WTC11 (cell line): ENCODE measurements around the gene ENPP7. TPM values are rescaled to one million over a fixed set of nuclear protein-coding genes. Genes with fewer than 3 reads are reported as not detected.

Source experiments
- ATAC-seq: fragments of 200-7000 bp; cut with Tn5 transposase; 2 replicates; pipeline ENCODE4 v1.10.0; 2021; ENCODE audit warnings: mild to moderate bottlenecking, moderate library complexity
- CTCF ChIA-PET: fragments of 300-600 bp; sonication (Branson Sonifier 250); formaldehyde crosslinking; loops from one replicate; lab custom pipeline; 2021; ENCODE audit warnings: antibody characterized with exemption; lab: Charles Lee
- POLR2A ChIA-PET: fragments of 350-600 bp; sonication (Branson Sonifier 250); formaldehyde crosslinking; loops from one replicate; lab custom pipeline; 2021; ENCODE audit warnings: antibody characterized with exemption; lab: Charles Lee
- DNase-seq: peaks from one replicate; pipeline ENCODE4 v3.0.0; 2021; ENCODE audit warnings: low spot score
- H3K27ac Mint-ChIP-seq: 2 replicates; pipeline ENCODE4 v1.8.0; 2021; ENCODE audit warnings: mixed read lengths
- H3K27me3 Mint-ChIP-seq: 2 replicates; pipeline ENCODE4 v1.8.0; 2021; ENCODE audit warnings: low read depth, mild to moderate bottlenecking, moderate library complexity, mixed read lengths
- H3K36me3 Mint-ChIP-seq: 2 replicates; pipeline ENCODE4 v1.8.0; 2021; ENCODE audit warnings: mixed read lengths
- H3K4me1 Mint-ChIP-seq: 2 replicates; pipeline ENCODE4 v1.8.0; 2022; ENCODE audit warnings: mixed read lengths
- H3K4me3 Mint-ChIP-seq: 2 replicates; pipeline ENCODE4 v1.8.0; 2021; ENCODE audit warnings: mild to moderate bottlenecking, moderate library complexity, mixed read lengths
- H3K9me3 Mint-ChIP-seq: 2 replicates; pipeline ENCODE4 v1.8.0; 2021; ENCODE audit warnings: mixed read lengths
- CBFB ChIP-seq: sonication (generic); formaldehyde crosslinking; IDR thresholded peaks from 2 replicates; pipeline ENCODE4 v1.8.1; 2022; ENCODE audit warnings: mild to moderate bottlenecking, low read depth, missing genetic modification reagents
- KAT7 ChIP-seq: sonication (generic); formaldehyde crosslinking; IDR thresholded peaks from 2 replicates; pipeline ENCODE4 v1.8.1; 2023; ENCODE audit warnings: missing genetic modification reagents, mild to moderate bottlenecking, borderline replicate concordance
- MXD4 ChIP-seq: fragments of 250-450 bp; sonication (Bioruptor Pico); IDR thresholded peaks from 2 replicates; pipeline ENCODE4 v1.8.0; 2021; ENCODE audit warnings: mild to moderate bottlenecking, moderate library complexity, borderline replicate concordance
- NFATC4 ChIP-seq: fragments of 250-450 bp; sonication (Bioruptor Pico); IDR thresholded peaks from 2 replicates; pipeline ENCODE4 v1.9.0; 2021; ENCODE audit warnings: mild to moderate bottlenecking
- NR2C2 ChIP-seq: sonication (generic); formaldehyde crosslinking; IDR thresholded peaks from 2 replicates; pipeline ENCODE4 v1.8.0; 2022; ENCODE audit warnings: mild to moderate bottlenecking, missing genetic modification reagents
- PRRX2 ChIP-seq: fragments of 250-450 bp; sonication (Bioruptor Pico); IDR thresholded peaks from 2 replicates; pipeline ENCODE4 v1.8.0; 2021; ENCODE audit warnings: mild to moderate bottlenecking
- RELA ChIP-seq: sonication (generic); formaldehyde crosslinking; IDR thresholded peaks from 2 replicates; pipeline ENCODE4 v1.8.1; 2022; ENCODE audit warnings: missing genetic modification reagents, mild to moderate bottlenecking, borderline replicate concordance
- SOX15 ChIP-seq: fragments of 250-450 bp; sonication (Bioruptor Pico); IDR thresholded peaks from 2 replicates; pipeline ENCODE4 v1.9.0; 2021; ENCODE audit warnings: mild to moderate bottlenecking
- SP1 ChIP-seq: sonication (generic); formaldehyde crosslinking; conservative IDR thresholded peaks from 2 replicates; pipeline ENCODE4 v1.8.1; 2022; ENCODE audit warnings: missing genetic modification reagents
- ZNF232 ChIP-seq: sonication (generic); formaldehyde crosslinking; IDR thresholded peaks from 2 replicates; pipeline ENCODE4 v1.8.0; 2022; ENCODE audit warnings: mild to moderate bottlenecking, missing genetic modification reagents
- ZNF671 ChIP-seq: fragments of 250-450 bp; sonication (Bioruptor Pico); IDR thresholded peaks from 2 replicates; pipeline ENCODE4 v1.8.0; 2021; ENCODE audit warnings: mild to moderate bottlenecking
- total RNA-seq: library from RNA; stranded (reverse); gene quantifications from 3 replicates; pipeline ENCODE4 v1.2.3, GENCODE V29; 2021
- TF ChIP-seq, protein P1 (sequence below): sonication (generic); formaldehyde crosslinking; IDR thresholded peaks from 2 replicates; pipeline ENCODE4 v1.8.1; 2022; ENCODE audit warnings: missing genetic modification reagents, borderline replicate concordance
- TF ChIP-seq, protein P2 (sequence below): sonication (generic); formaldehyde crosslinking; IDR thresholded peaks from 2 replicates; pipeline ENCODE4 v1.8.0; 2023; ENCODE audit warnings: missing genetic modification reagents
- TF ChIP-seq, protein P3 (sequence below): sonication (generic); formaldehyde crosslinking; conservative IDR thresholded peaks from 2 replicates; pipeline ENCODE4 v1.8.1; 2023; ENCODE audit warnings: mild to moderate bottlenecking, low read depth, missing genetic modification reagents, moderate library complexity
- TF ChIP-seq, protein P4 (sequence below): sonication (generic); formaldehyde crosslinking; IDR thresholded peaks from 2 replicates; pipeline ENCODE4 v1.8.0; 2022; ENCODE audit warnings: mild to moderate bottlenecking, missing genetic modification reagents
- TF ChIP-seq, protein P5 (sequence below): sonication (generic); formaldehyde crosslinking; IDR thresholded peaks from 2 replicates; pipeline ENCODE4 v1.8.0; 2023; ENCODE audit warnings: mild to moderate bottlenecking, missing genetic modification reagents
- TF ChIP-seq, protein P6 (sequence below): fragments of 250-450 bp; sonication (Bioruptor Pico); IDR thresholded peaks from 2 replicates; pipeline ENCODE4 v1.9.0; 2021; ENCODE audit warnings: moderate library complexity, mild to moderate bottlenecking, inconsistent platforms, borderline replicate concordance
- TF ChIP-seq, protein P7 (sequence below): fragments of 250-450 bp; sonication (Bioruptor Pico); IDR thresholded peaks from 2 replicates; pipeline ENCODE4 v1.9.0; 2021; ENCODE audit warnings: mild to moderate bottlenecking, borderline replicate concordance

Gene ENPP7
- total RNA-seq, 1 experiment from 2014 or later = not detected

DNA sequence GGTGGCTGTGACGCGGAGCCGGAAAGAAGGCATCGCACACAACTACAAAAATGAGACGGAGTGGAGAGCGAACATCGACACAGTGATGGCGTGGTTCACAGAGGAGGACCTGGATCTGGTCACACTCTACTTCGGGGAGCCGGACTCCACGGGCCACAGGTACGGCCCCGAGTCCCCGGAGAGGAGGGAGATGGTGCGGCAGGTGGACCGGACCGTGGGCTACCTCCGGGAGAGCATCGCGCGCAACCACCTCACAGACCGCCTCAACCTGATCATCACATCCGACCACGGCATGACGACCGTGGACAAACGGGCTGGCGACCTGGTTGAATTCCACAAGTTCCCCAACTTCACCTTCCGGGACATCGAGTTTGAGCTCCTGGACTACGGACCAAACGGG lies 4.4 kb downstream of the ENPP7 start:
- ChIA-PET POLR2A (no interaction called here), CTCF (no interaction called here)
- no peak for ATAC-seq
- Mint-ChIP-seq H3K36me3 (no peaks in the 10 kb centered on the region), H3K4me3 (no peak overlapping the region), H3K27me3 (peaks cover 15% of the 10 kb centered on the region), H3K27ac (no peak overlapping the region), H3K9me3 (no peaks in the 10 kb centered on the region), H3K4me1 (no peaks in the 10 kb centered on the region)
- TF ChIP-seq NR2C2 (CRISPR knock-in tag) = no peak
- TF ChIP-seq, protein P1, sequence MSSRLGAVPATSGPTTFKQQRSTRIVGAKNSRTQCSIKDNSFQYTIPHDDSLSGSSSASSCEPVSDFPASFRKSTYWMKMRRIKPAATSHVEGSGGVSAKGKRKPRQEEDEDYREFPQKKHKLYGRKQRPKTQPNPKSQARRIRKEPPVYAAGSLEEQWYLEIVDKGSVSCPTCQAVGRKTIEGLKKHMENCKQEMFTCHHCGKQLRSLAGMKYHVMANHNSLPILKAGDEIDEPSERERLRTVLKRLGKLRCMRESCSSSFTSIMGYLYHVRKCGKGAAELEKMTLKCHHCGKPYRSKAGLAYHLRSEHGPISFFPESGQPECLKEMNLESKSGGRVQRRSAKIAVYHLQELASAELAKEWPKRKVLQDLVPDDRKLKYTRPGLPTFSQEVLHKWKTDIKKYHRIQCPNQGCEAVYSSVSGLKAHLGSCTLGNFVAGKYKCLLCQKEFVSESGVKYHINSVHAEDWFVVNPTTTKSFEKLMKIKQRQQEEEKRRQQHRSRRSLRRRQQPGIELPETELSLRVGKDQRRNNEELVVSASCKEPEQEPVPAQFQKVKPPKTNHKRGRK (CRISPR knock-in tag) = no peak
- no peak for TF ChIP-seq CBFB (CRISPR knock-in tag)
- TF ChIP-seq, protein P2, sequence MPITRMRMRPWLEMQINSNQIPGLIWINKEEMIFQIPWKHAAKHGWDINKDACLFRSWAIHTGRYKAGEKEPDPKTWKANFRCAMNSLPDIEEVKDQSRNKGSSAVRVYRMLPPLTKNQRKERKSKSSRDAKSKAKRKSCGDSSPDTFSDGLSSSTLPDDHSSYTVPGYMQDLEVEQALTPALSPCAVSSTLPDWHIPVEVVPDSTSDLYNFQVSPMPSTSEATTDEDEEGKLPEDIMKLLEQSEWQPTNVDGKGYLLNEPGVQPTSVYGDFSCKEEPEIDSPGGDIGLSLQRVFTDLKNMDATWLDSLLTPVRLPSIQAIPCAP (CRISPR knock-in tag) = no peak
- TF ChIP-seq, protein P3, sequence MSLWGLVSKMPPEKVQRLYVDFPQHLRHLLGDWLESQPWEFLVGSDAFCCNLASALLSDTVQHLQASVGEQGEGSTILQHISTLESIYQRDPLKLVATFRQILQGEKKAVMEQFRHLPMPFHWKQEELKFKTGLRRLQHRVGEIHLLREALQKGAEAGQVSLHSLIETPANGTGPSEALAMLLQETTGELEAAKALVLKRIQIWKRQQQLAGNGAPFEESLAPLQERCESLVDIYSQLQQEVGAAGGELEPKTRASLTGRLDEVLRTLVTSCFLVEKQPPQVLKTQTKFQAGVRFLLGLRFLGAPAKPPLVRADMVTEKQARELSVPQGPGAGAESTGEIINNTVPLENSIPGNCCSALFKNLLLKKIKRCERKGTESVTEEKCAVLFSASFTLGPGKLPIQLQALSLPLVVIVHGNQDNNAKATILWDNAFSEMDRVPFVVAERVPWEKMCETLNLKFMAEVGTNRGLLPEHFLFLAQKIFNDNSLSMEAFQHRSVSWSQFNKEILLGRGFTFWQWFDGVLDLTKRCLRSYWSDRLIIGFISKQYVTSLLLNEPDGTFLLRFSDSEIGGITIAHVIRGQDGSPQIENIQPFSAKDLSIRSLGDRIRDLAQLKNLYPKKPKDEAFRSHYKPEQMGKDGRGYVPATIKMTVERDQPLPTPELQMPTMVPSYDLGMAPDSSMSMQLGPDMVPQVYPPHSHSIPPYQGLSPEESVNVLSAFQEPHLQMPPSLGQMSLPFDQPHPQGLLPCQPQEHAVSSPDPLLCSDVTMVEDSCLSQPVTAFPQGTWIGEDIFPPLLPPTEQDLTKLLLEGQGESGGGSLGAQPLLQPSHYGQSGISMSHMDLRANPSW = no peak
- no peak for TF ChIP-seq MXD4
- no peak for TF ChIP-seq SP1
- TF ChIP-seq, protein P4, sequence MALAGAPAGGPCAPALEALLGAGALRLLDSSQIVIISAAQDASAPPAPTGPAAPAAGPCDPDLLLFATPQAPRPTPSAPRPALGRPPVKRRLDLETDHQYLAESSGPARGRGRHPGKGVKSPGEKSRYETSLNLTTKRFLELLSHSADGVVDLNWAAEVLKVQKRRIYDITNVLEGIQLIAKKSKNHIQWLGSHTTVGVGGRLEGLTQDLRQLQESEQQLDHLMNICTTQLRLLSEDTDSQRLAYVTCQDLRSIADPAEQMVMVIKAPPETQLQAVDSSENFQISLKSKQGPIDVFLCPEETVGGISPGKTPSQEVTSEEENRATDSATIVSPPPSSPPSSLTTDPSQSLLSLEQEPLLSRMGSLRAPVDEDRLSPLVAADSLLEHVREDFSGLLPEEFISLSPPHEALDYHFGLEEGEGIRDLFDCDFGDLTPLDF = no peak
- no peak for TF ChIP-seq ZNF232 (CRISPR knock-in tag)
- no peak for TF ChIP-seq KAT7
- TF ChIP-seq, protein P5, sequence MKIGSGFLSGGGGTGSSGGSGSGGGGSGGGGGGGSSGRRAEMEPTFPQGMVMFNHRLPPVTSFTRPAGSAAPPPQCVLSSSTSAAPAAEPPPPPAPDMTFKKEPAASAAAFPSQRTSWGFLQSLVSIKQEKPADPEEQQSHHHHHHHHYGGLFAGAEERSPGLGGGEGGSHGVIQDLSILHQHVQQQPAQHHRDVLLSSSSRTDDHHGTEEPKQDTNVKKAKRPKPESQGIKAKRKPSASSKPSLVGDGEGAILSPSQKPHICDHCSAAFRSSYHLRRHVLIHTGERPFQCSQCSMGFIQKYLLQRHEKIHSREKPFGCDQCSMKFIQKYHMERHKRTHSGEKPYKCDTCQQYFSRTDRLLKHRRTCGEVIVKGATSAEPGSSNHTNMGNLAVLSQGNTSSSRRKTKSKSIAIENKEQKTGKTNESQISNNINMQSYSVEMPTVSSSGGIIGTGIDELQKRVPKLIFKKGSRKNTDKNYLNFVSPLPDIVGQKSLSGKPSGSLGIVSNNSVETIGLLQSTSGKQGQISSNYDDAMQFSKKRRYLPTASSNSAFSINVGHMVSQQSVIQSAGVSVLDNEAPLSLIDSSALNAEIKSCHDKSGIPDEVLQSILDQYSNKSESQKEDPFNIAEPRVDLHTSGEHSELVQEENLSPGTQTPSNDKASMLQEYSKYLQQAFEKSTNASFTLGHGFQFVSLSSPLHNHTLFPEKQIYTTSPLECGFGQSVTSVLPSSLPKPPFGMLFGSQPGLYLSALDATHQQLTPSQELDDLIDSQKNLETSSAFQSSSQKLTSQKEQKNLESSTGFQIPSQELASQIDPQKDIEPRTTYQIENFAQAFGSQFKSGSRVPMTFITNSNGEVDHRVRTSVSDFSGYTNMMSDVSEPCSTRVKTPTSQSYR (CRISPR knock-in tag) = no peak
- TF ChIP-seq ZNF671 (CRISPR knock-in tag) = no peak
- no peak for TF ChIP-seq RELA (CRISPR knock-in tag)
- TF ChIP-seq SOX15 (CRISPR knock-in tag) = no peak
- TF ChIP-seq, protein P6, sequence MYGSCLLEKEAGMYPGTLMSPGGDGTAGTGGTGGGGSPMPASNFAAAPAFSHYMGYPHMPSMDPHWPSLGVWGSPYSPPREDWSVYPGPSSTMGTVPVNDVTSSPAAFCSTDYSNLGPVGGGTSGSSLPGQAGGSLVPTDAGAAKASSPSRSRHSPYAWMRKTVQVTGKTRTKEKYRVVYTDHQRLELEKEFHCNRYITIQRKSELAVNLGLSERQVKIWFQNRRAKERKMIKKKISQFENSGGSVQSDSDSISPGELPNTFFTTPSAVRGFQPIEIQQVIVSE (CRISPR knock-in tag) = no peak
- TF ChIP-seq NFATC4 = no peak
- TF ChIP-seq PRRX2 = no peak
- TF ChIP-seq, protein P7, sequence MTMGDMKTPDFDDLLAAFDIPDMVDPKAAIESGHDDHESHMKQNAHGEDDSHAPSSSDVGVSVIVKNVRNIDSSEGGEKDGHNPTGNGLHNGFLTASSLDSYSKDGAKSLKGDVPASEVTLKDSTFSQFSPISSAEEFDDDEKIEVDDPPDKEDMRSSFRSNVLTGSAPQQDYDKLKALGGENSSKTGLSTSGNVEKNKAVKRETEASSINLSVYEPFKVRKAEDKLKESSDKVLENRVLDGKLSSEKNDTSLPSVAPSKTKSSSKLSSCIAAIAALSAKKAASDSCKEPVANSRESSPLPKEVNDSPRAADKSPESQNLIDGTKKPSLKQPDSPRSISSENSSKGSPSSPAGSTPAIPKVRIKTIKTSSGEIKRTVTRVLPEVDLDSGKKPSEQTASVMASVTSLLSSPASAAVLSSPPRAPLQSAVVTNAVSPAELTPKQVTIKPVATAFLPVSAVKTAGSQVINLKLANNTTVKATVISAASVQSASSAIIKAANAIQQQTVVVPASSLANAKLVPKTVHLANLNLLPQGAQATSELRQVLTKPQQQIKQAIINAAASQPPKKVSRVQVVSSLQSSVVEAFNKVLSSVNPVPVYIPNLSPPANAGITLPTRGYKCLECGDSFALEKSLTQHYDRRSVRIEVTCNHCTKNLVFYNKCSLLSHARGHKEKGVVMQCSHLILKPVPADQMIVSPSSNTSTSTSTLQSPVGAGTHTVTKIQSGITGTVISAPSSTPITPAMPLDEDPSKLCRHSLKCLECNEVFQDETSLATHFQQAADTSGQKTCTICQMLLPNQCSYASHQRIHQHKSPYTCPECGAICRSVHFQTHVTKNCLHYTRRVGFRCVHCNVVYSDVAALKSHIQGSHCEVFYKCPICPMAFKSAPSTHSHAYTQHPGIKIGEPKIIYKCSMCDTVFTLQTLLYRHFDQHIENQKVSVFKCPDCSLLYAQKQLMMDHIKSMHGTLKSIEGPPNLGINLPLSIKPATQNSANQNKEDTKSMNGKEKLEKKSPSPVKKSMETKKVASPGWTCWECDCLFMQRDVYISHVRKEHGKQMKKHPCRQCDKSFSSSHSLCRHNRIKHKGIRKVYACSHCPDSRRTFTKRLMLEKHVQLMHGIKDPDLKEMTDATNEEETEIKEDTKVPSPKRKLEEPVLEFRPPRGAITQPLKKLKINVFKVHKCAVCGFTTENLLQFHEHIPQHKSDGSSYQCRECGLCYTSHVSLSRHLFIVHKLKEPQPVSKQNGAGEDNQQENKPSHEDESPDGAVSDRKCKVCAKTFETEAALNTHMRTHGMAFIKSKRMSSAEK (CRISPR knock-in tag) = no peak
- DNase-seq = no peak
